GM06990 (cell line): ENCODE measurements around the gene HBQ1.

Experiments
- DNase-seq: peaks from one replicate; pipeline ENCODE4 v3.0.0-alpha.2; 2011; ENCODE audit not compliant: insufficient read length; ENCODE audit errors: extremely low read depth
- H3K27me3 ChIP-seq: replicated peaks from 2 replicates; pipeline ENCODE4 v1.6.0; 2011; ENCODE audit warnings: low read length; ENCODE audit not compliant: control insufficient read depth, insufficient read depth
- H3K36me3 ChIP-seq: 2 replicates; pipeline ENCODE4 v1.5.1; 2011; ENCODE audit warnings: low read length; ENCODE audit not compliant: control insufficient read depth, insufficient read depth
- H3K4me3 ChIP-seq: replicated peaks from 2 replicates; pipeline ENCODE4 v1.5.1; 2011; ENCODE audit warnings: low read depth, mild to moderate bottlenecking, control low read depth, low read length
- CTCF ChIP-seq: IDR thresholded peaks from 2 replicates; pipeline ENCODE4 v1.5.1; 2011; ENCODE audit warnings: low read length, control low read depth, mild to moderate bottlenecking, inconsistent platforms; ENCODE audit not compliant: insufficient read depth, poor library complexity, severe bottlenecking

Gene HBQ1

GRCh38 chr16:180101-180675, at the start of gene HBQ1:
TSS of gene HBQ1 (plus strand) at chr16:180459. CDS start at chr16:180487, 28 bp downstream.
- H3K4me3 ChIP-seq: no peak within 1 kb of the TSS
- DNase-seq: no peak
- TF ChIP-seq CTCF: no peak
- peaks cover 2% of the 10 kb centered on the region; the same call in 1 of the 2 replicates for H3K27me3 ChIP-seq
- H3K36me3 ChIP-seq: no peaks in the 10 kb centered on the region; the same call in 1 of the 2 replicates

GRCh38 chr16:130533-131173, 49.6 kb upstream of the HBQ1 start:
- H3K27me3 ChIP-seq: no peaks in the 10 kb centered on the region
- DNase-seq: no peak
- TF ChIP-seq CTCF: no peak
- no peak overlapping the region for H3K4me3 ChIP-seq
- peaks cover 1% of the 10 kb centered on the region for H3K36me3 ChIP-seq

GRCh38 chr16:132120-132519, 48.1 kb upstream of the HBQ1 start:
- no peak for TF ChIP-seq CTCF
- H3K27me3 ChIP-seq: no peaks in the 10 kb centered on the region
- H3K4me3 ChIP-seq: no peak overlapping the region
- DNase-seq: no peak
- no peaks in the 10 kb centered on the region; the same call in none of the 2 replicates for H3K36me3 ChIP-seq

GRCh38 chr16:133716-134115, 46.5 kb upstream of the HBQ1 start:
- DNase-seq: no peak
- Histone ChIP-seq H3K4me3 (no peak overlapping the region), H3K27me3 (no peaks in the 10 kb centered on the region), H3K36me3 (no peaks in the 10 kb centered on the region; the same call in none of the 2 replicates)
- TF ChIP-seq CTCF: no peak

GRCh38 chr16:138049-138417, 42.2 kb upstream of the HBQ1 start:
- Histone ChIP-seq H3K36me3 (no peaks in the 10 kb centered on the region; the same call in 1 of the 2 replicates), H3K4me3 (peak overlapping the region; percentile 69), H3K27me3 (no peaks in the 10 kb centered on the region)
- TF ChIP-seq CTCF: no peak
- peak; percentile 55 for DNase-seq
